GM18858 (cell line): ENCODE data around the gene TMEM18.

Experiments
- ATAC-seq: cut with Tn5 transposase; IDR thresholded peaks from one replicate; pipeline ENCODE4 v1.9.1; 2021; ENCODE audit not compliant: unreplicated experiment

Gene TMEM18

DNA sequence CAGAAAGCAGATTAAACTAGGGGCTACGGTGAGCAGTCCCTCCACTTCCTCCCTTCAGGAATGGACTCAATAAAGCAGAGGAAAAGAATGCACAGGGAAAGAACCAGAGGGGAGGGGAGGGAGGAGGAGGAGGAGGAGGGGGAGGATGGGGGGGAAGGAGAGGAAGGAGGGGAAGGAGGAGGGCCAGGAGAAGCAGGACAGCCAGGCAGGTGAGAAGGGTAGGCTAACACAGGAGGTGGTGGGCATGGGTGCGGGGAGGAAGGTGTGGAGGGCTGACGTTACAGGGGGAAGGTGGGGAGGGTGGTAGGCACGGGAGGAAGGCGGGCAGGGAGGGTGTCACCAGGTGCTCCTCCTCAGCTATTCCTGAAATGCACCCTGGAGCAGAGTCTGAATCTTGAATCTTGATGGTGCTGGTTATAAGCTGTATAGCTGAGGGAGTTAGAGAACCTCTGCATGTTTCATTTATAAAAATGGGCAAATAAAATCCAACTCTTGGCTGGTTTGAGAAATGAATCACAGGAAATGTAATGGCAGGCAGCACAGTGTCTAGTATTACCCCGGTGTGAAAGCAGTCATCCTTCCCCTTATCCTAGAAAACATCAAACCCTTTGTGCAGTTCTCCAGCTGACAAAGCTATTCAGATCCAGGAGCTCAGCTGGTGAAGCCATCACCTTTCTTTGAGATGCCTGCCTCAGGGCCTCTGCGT, 3.4 kb downstream of the TMEM18 start:
- no peak for ATAC-seq

GRCh38 chr2:673016-673415, 4.2 kb downstream of the TMEM18 start:
- no peak for ATAC-seq

DNA sequence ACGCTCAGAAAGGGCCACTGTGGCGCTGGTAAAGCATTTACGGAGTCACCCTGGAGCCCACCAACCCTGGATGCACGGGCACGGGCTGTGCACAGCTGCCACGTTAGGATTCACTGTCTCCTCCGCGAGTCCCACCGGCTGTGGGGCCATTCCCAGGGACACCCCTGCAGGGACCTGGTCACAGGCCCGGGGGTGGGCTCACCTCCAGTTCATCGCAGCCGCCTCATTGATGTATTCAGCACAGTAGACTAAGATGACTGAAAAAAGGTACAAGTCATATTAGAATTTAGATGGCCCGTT, 4.7 kb downstream of the TMEM18 start:
- ATAC-seq = no peak

- no peak for ATAC-seq
Observed at GRCh38 chr2:671787-672605, 5.2 kb downstream of the TMEM18 start.

DNA sequence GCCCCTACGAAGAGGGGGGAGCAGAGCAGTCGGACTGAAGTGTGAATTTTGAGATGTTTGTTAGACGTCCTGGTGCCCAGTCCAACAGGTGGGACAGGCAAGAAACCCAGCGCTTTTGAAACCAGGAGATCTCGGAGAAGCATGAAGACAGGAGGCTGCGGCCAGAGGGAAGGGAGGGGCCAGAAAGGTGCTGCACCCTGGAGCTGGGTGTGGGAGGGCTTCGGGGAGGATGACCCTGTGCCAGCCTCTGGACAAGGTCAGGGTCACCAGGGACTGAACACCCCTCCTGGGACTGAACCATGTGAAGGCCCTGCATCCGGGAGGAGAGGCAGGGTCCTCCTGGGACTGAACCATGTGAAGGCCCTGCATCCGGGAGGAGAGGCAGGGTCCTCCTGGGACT, 6.1 kb downstream of the TMEM18 start:
- no peak for ATAC-seq

GRCh38 chr2:670637-671036, 6.6 kb downstream of the TMEM18 start:
- ATAC-seq = no peak

GRCh38 chr2:669323-669722, 7.9 kb downstream of the TMEM18 start:
- no peak for ATAC-seq

DNA sequence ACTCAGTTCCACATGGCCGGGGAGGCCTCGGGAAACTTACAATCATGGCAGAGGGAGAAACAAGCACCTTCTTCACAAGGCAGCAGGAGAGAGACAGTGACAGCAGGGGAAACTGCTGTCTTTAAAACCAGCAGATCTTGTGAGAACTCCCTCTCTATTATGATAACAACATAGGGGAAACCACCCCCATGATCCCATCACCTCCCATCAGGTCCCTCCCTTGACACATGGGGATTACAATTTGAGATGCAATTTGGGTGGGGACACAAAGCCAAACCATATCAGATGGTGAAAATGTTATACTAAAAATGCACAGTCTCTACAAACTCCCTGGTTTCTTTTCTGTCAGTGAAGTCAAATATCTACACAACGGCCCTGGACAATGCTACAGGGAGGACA, 9.2 kb downstream of the TMEM18 start:
- ATAC-seq = no peak

- no peak for ATAC-seq
Observed at GRCh38 chr2:667332-667999, 9.7 kb downstream of the TMEM18 start.

DNA sequence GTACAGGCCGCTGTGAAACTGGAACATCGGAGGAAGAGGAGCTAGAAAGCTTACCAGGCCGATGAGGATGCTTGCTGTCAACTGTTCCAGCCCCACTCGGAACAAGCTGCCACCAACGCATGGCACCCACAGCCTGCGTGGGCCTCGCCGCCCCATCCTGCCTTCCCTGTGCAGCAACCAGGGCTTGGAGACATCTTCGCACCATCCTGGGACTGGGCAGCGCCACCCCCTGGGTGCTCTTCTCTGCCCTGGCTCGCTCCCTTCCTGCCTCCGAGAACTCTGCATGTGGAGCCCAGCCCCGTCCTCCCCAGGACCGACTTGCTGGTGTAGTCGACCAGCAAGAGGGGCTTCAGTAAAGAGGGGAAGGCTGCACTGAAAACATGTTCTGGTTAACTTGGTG, 10.8 kb downstream of the TMEM18 start:
- no peak for ATAC-seq

GRCh38 chr2:665340-666073, 11.7 kb downstream of the TMEM18 start:
- no peak for ATAC-seq

GRCh38 chr2:664063-664462, 13.1 kb downstream of the TMEM18 start:
- ATAC-seq = no peak

DNA sequence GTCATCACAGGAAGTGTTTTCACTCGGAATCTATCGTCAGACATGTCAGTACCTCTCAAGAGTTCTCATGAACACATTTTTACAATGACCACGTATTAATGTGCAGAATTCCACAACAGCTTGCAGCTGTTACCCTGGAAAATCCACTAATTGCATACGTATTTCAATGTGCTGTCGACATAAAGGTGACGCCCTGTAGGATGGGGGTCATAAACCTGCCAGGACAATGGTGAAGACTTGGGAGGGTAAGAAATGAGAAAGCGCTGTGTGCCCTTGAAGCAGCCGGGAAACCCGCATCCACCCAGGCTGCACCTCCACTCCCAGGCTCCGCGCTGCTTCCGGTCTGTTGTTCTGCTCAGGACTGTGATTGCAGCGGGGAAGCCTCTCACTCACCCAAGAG, 14.0 kb downstream of the TMEM18 start:
- no peak for ATAC-seq

GRCh38 chr2:661360-661635, 15.9 kb downstream of the TMEM18 start:
- ATAC-seq = no peak

- no peak for ATAC-seq
Observed at GRCh38 chr2:660586-661359, 16.4 kb downstream of the TMEM18 start.

DNA sequence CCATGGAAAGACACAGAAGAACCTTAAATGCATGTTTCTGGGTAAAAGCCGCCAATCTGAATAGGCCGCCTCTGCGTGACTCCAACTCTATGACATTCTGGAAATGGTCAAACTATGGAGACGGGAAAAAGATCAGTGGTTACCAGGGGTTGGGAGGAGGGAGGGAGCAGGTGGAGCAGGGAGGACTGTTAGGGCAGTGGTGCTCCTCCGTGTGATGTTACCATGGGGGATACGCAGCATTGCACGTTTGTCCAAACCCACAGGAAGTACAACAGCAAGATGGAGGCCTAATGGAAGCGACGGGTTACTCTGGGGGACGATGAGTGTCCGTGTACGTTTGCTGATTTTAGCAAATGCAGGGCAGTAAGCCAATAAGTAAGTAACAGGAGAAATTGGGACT, 17.2 kb downstream of the TMEM18 start:
- no peak for ATAC-seq

DNA sequence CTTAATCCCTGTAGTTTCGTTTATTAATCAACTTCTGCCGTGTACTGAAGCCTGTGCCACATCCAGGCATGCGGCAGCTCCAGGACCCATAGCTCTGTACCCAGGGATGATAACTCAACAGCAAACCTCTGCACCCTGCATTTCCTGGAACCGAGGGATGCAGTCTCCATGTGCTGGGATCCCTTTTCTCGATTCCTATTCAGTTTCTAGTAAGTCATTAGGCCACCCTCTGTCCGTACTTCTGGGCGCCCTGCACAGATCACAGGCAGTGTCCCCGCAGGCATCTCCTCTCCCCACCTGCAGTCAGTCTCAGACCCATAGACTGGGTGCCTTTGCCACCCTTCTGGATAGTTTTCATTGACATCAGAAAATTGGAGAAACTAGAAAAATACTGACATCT, 18.8 kb downstream of the TMEM18 start:
- ATAC-seq = no peak

DNA sequence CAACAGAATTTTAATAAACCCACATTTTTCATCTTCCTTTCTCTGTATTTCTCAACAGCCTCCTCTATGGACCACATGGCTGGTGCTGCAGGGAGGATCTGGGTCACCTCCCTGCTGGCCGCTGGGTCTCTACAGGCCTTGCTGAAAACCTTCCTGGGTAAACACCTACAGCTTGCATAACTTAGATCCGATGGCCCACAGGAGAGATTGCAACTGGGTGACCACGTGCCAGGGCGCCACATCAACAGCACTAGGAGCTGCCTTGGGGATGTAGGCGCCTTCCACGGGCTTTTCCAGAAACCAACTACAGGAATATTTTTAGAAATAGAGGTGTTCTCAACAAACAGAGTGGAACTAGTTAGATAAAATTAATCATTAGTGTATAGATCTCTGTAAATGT, 19.4 kb downstream of the TMEM18 start:
- ATAC-seq = no peak

DNA sequence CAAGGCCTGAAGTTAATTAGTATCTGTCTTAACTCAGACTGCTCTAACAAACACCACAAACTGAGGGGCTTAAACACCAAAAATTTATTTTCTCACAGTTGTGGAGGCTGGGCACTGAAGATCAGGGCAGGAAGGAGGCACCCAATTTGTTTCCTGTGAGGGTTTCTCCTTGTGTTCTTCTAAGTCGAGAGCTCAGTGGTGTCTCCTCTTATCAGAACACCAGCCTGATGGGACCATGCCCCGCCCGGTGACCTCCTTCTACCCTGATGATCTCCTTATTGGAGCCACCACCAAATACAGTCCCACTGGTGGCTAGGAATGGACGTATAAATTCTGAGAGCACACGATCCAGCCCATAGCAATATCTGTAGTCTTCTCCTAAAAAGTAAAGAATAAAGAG, 20.5 kb downstream of the TMEM18 start:
- ATAC-seq = no peak

DNA sequence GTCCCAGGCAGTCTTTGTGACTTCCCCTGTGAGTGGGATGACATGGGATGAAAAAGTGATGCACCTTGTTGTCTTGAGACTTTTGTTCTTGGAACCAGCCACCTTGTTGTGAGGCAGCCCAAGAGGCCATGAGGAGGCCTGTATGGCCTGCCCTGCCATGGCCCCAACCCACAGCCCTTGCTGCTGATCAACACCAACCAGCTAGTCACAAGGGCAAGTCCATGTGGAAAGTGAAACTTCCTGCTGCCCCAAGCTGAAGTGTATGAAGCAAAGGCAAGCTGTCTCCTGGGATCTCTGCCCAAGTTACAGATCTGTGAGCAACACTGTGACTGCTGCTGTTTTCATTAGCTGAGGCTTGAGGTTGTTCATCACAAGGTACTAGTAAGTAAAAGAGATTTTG, 21.6 kb downstream of the TMEM18 start:
- no peak for ATAC-seq

GRCh38 chr2:654896-655295, 22.3 kb downstream of the TMEM18 start:
- ATAC-seq = no peak
